ENCODE measurements around the gene PHTF2.

PHTF2 gene

DNA sequence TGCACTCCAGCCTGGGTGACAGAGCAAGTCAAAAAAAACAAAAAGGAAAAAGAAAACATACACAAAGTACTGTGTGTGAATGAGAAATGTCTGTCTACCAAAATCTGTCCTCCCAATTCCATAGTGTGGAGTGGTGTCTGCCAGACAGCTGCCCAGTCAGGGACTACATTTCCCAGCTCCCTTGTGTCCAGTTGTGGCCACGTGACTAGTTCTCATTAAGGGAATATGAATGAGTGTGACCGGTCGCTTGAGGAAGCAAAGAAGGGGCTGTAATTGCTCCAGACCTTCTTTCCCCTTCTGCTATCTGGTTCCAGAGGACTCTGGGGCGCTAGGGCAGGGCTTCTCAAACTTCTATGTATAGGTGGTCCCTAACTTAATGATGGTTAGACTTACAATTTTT, 204.1 kb downstream of the PHTF2 start:
- no peak for DNase-seq

DNA sequence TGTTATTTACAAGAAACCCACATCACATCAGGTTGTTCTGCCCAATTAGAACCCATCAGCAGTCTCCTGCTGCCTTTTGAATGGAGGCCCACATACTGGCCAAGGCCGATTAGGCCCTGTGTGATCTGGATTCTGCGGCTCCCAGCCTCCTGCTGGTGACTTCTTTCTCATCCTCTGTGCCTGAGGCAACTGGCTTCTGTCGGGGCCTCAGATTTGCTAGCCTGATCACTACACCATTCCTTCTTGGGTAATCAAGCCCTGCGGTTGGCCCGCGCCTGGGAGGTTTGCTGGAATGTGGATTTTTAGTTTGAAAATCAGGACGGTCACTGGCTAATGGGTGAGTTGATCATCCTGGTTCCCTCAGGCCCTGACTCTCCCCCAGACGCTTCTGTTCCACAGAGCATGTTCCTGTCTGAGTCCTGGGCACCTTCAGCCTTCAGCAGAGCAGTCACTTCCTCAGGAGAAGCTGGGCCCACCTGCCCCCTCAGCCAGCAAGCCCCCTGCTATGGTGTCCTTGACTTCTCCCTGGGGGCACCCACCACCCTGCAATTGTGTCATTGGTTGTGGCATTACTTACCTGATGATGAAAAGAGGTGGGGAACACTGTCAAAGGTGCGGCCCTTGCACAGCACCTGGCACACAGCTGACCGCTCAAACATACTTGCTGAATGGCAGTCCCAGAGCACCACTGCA, 207.6 kb downstream of the PHTF2 start:
- no peak for DNase-seq

Data from NCI-H524 (cell line).